Muscle of leg (tissue), 11 donors: ENCODE measurements around the gene AGAP9. TPM values are rescaled to one million over a fixed set of nuclear protein-coding genes. Genes with fewer than 3 reads are reported as not detected.
"Not testable (repeated sequence)": the region's sequence is repeated elsewhere in the genome, so short reads cannot be mapped to it uniquely, and the experiment has no call there.

Experiments used
- DNase-seq: peaks from one replicate; pipeline ENCODE4 v3.0.0; 2013
- H3K27ac ChIP-seq: one replicate; pipeline ENCODE4 v1.5.1; 2013; ENCODE audit warnings: mild to moderate bottlenecking, low read length, control low read depth
- H3K27me3 ChIP-seq: one replicate; pipeline ENCODE4 v1.6.1; 2013; ENCODE audit warnings: low read length; ENCODE audit not compliant: control insufficient read depth, insufficient read depth
- H3K36me3 ChIP-seq: one replicate; pipeline ENCODE4 v1.6.1; 2013; ENCODE audit warnings: low read length; ENCODE audit not compliant: control insufficient read depth, insufficient read depth
- H3K4me1 ChIP-seq: one replicate; pipeline ENCODE4 v1.6.1; 2013; ENCODE audit warnings: low read length; ENCODE audit not compliant: control insufficient read depth, insufficient read depth
- H3K4me3 ChIP-seq: one replicate; pipeline ENCODE4 v1.5.1; 2013; ENCODE audit warnings: low read length, control low read depth
- H3K9me3 ChIP-seq: replicated peaks from 2 replicates; pipeline ENCODE4 v1.6.1; 2013; ENCODE audit warnings: low read depth, low read length; ENCODE audit not compliant: control insufficient read depth
- WGBS: methylation state at CpG from one replicate; pipeline ENCODE4 v1.1.5; 2013; ENCODE audit warnings: missing lambda C conversion rate; ENCODE audit not compliant: insufficient coverage; 5-methylcytosine and 5-hydroxymethylcytosine counted together
- polyA plus RNA-seq, 8 donors: library from polyadenylated mRNA; unstranded; fragments of 120-200 nt; gene quantifications; one replicate each; pipeline versions ENCODE4 v1.2.1 to v1.2.3, GENCODE V29; 2013; ENCODE audit warnings: inconsistent platforms in 1 of 8, low replicate concordance in 1 of 8; ENCODE audit not compliant: insufficient read length in 8 of 8, insufficient read depth in 1 of 8
- total RNA-seq: library from RNA; stranded (reverse); fragments of 120-200 nt; gene quantifications from one replicate; pipeline ENCODE4 v1.2.4, GENCODE V29; 2013

The AGAP9 gene
- total and polyA plus RNA-seq, 9 donors = 4.2 to 23.5 (median 6.3) TPM

- Histone ChIP-seq H3K4me3 (no peak overlapping the region), H3K9me3 (no peaks in the 10 kb centered on the region), H3K27me3 (no peaks in the 10 kb centered on the region), H3K27ac (no peak overlapping the region), H3K36me3 (no peaks in the 10 kb centered on the region), H3K4me1 (peaks cover 26% of the 10 kb centered on the region)
- WGBS = no CpG with 5 or more reads among the region's 1 CpG
- no peak for DNase-seq
Observed at GRCh38 chr10:47457826-47458225, 65.6 kb downstream of the AGAP9 start.

- H3K36me3 ChIP-seq = no peaks in the 10 kb centered on the region
- no peaks in the 10 kb centered on the region for H3K9me3 ChIP-seq
- DNase-seq = no peak
- peaks cover 29% of the 10 kb centered on the region for H3K4me1 ChIP-seq
- H3K27me3 ChIP-seq = no peaks in the 10 kb centered on the region
- H3K4me3 ChIP-seq = no peak overlapping the region
- WGBS = 83% methylated on average over 1 of the region's 1 CpG
- H3K27ac ChIP-seq = no peak overlapping the region
Observed at GRCh38 chr10:47457528-47457820, 66.0 kb downstream of the AGAP9 start.

GRCh38 chr10:47456794-47457527, 66.5 kb downstream of the AGAP9 start:
- H3K4me3 ChIP-seq = no peak overlapping the region
- 76% methylated on average over 4 of the region's 6 CpGs for WGBS
- no peaks in the 10 kb centered on the region for H3K27me3 ChIP-seq
- peaks cover 34% of the 10 kb centered on the region for H3K4me1 ChIP-seq
- H3K27ac ChIP-seq = no peak overlapping the region
- DNase-seq = no peak
- H3K36me3 ChIP-seq = no peaks in the 10 kb centered on the region
- no peaks in the 10 kb centered on the region for H3K9me3 ChIP-seq

GRCh38 chr10:47456079-47456785, 67.2 kb downstream of the AGAP9 start:
- Histone ChIP-seq H3K4me1 (peaks cover 37% of the 10 kb centered on the region), H3K4me3 (no peak overlapping the region), H3K27me3 (no peaks in the 10 kb centered on the region), H3K27ac (no peak overlapping the region), H3K36me3 (no peaks in the 10 kb centered on the region), H3K9me3 (no peaks in the 10 kb centered on the region)
- peak; percentile 25 for DNase-seq
- 68% methylated on average over 4 of the region's 8 CpGs for WGBS

DNA sequence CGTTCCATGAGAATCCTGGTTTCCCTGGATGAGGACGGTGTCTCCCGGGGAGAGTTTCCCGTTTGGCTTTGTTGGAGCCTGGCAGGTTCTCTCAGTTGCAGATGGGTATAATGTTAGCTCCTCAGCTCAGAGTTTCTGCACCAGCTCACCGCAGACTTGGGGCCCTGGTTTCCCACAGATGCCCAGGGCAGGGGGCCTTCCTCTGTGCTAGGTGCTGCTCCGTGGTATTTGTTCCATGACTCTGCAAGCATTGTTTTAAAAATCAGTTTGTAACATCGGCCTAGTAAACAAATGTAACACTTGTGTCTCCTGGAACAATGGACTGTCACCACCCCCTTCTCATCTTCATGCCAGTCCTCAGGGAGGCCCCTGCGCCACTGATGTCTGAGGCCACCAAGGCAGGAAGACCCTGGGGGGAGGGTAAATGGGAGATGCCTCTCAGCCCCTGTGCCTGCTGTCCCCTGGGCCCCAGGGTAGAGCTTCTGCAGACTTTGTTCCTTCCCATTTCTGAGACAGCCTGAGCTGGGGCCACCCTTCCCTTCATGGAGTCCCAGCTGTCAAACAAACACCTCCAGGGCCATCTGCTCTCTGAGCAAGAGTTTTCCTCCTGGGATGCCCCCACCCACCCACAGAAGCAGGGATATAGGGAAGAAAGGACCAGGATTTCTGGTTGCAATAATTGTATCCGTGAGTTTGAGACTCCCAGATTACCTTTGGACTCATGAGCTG, 67.9 kb downstream of the AGAP9 start:
- not testable (repeated sequence) for H3K27ac ChIP-seq, H3K27me3 ChIP-seq, H3K4me3 ChIP-seq, H3K9me3 ChIP-seq, H3K36me3 ChIP-seq, DNase-seq
- H3K4me1 ChIP-seq = peaks cover 37% of the 10 kb centered on the region
- WGBS = 35% methylated on average over 6 of the region's 9 CpGs

GRCh38 chr10:47454780-47455058, 68.7 kb downstream of the AGAP9 start:
- Histone ChIP-seq H3K4me3 (no peak overlapping the region), H3K27me3 (no peaks in the 10 kb centered on the region), H3K4me1 (peaks cover 40% of the 10 kb centered on the region), H3K36me3 (no peaks in the 10 kb centered on the region), H3K27ac (no peak overlapping the region), H3K9me3 (no peaks in the 10 kb centered on the region)
- 95% methylated on average over 2 of the region's 3 CpGs for WGBS
- no peak for DNase-seq

DNA sequence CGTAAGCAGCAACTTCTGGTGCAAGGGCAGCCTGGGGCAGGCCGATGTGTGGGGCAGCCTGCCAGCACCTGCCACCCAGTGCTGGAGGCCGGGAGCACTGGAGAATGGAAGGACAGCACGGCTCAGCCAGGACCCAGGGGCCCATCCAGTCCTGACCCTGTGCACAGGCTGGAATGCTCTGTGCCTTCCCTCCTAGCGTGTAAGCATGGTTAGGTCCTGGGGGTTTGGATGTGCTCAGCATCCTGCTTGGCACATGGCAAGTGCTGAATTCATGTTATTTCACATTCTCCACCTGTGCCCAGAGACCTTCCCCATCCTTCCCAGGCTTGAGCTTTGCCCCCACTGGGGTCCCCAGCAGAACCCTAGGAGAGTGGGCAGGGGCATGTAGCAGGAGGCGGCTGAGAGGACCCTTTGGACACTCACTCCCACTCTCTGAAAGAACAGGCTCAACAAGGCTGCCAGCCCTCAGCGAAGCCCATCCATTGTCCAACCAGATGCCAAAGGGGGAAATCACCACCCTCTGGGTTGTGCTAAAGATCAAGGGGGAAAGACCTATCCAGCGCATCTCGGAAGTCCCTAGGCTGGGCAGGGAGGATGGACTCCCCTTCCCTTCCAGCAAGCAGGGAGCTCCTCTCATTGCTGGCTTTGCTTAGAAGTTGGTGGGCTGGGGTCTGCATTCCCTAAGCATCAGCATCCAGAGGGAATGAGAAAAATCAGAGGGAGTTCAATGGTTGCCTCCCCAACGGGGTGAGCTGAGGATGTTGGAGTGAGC, 69.2 kb downstream of the AGAP9 start:
- H3K27ac ChIP-seq = no peak overlapping the region
- H3K9me3 ChIP-seq = no peaks in the 10 kb centered on the region
- DNase-seq = no peak
- H3K36me3 ChIP-seq = no peaks in the 10 kb centered on the region
- peaks cover 45% of the 10 kb centered on the region for H3K4me1 ChIP-seq
- no peaks in the 10 kb centered on the region for H3K27me3 ChIP-seq
- H3K4me3 ChIP-seq = no peak overlapping the region
- WGBS = 80% methylated on average over 5 of the region's 10 CpGs

- DNase-seq = no peak
- Histone ChIP-seq H3K4me3 (no peak overlapping the region), H3K36me3 (no peaks in the 10 kb centered on the region), H3K27me3 (no peaks in the 10 kb centered on the region), H3K4me1 (peaks cover 45% of the 10 kb centered on the region), H3K27ac (no peak overlapping the region), H3K9me3 (no peaks in the 10 kb centered on the region)
- 74% methylated on average over 2 of the region's 7 CpGs for WGBS
Observed at GRCh38 chr10:47453141-47454007, 70.1 kb downstream of the AGAP9 start.

GRCh38 chr10:47452495-47453140, 70.8 kb downstream of the AGAP9 start:
- H3K27ac ChIP-seq = no peak overlapping the region
- no peaks in the 10 kb centered on the region for H3K9me3 ChIP-seq
- H3K36me3 ChIP-seq = no peaks in the 10 kb centered on the region
- H3K4me1 ChIP-seq = peaks cover 45% of the 10 kb centered on the region
- 55% methylated on average over 5 of the region's 11 CpGs for WGBS
- no peaks in the 10 kb centered on the region for H3K27me3 ChIP-seq
- DNase-seq = peak; percentile 24
- no peak overlapping the region for H3K4me3 ChIP-seq
